ENCODE data around the gene MEX3A. TPM values are rescaled to one million over a fixed set of nuclear protein-coding genes. Genes with fewer than 3 reads are reported as not detected.

Gene MEX3A
- total RNA-seq, 1 experiment from 2014 or later, result 4.9 TPM

Other genes with a start within 250 kb of the MEX3A start
- 20.5 and 21.1 TPM in 2 replicates for gene GON4L, start 225.3 kb downstream of the MEX3A start, total RNA-seq (2014; rRNA removed)
- 14.5 and 17.4 TPM in 2 replicates for gene SYT11, start 222.9 kb downstream of the MEX3A start, total RNA-seq (2014; rRNA removed)
- gene RIT1, start 171.1 kb downstream of the MEX3A start, total RNA-seq (2014; rRNA removed), result 23.1 and 32.9 TPM in 2 replicates
- gene KHDC4, start 148.1 kb downstream of the MEX3A start, total RNA-seq (2014; rRNA removed), result 29.6 and 30.3 TPM in 2 replicates
- gene RXFP4, start 140.8 kb downstream of the MEX3A start, total RNA-seq (2014; rRNA removed), result not detected in 2 replicates
- 228 and 262 TPM in 2 replicates for gene ARHGEF2, start 103.9 kb downstream of the MEX3A start, total RNA-seq (2014; rRNA removed)
- 229 and 351 TPM in 2 replicates for gene SSR2, start 61.5 kb downstream of the MEX3A start, total RNA-seq (2014; rRNA removed)
- 34.1 and 37.7 TPM in 2 replicates for gene UBQLN4, start 28.7 kb downstream of the MEX3A start, total RNA-seq (2014; rRNA removed)
- gene LAMTOR2, start 27.7 kb downstream of the MEX3A start, total RNA-seq (2014; rRNA removed), result 67.3 and 70.9 TPM in 2 replicates
- not detected in 2 replicates for gene RAB25, start 21.3 kb downstream of the MEX3A start, total RNA-seq (2014; rRNA removed)
- 1,371 and 1,475 TPM in 2 replicates for gene LMNA, start 32.2 kb upstream of the MEX3A start, total RNA-seq (2014; rRNA removed)
- 0.40 and 0.64 TPM in 2 replicates for gene SEMA4A, start 71.1 kb upstream of the MEX3A start, total RNA-seq (2014; rRNA removed)
- gene SLC25A44, start 111.6 kb upstream of the MEX3A start, total RNA-seq (2014; rRNA removed), result 11.2 and 15.6 TPM in 2 replicates
- 67.2 and 70.1 TPM in 2 replicates for gene PMF1, start 130.5 kb upstream of the MEX3A start, total RNA-seq (2014; rRNA removed)
- 2.0 and 4.3 TPM in 2 replicates for gene BGLAP, start 159.7 kb upstream of the MEX3A start, total RNA-seq (2014; rRNA removed)
- 0.83 and 1.8 TPM in 2 replicates for gene PAQR6, start 165.6 kb upstream of the MEX3A start, total RNA-seq (2014; rRNA removed)
- 66.1 and 74.9 TPM in 2 replicates for gene SMG5, start 200.4 kb upstream of the MEX3A start, total RNA-seq (2014; rRNA removed)
- 2.9 and 3.2 TPM in 2 replicates for gene TMEM79, start 201.9 kb upstream of the MEX3A start, total RNA-seq (2014; rRNA removed)
- 42.2 and 45.6 TPM in 2 replicates for gene GLMP, start 213.2 kb upstream of the MEX3A start, total RNA-seq (2014; rRNA removed)
- gene VHLL, start 216.8 kb upstream of the MEX3A start, total RNA-seq (2014; rRNA removed), result not detected in 2 replicates

Measured in LHCN-M2 (cell line).